Fibroblast of the aortic adventitia (primary cell): ENCODE measurements around the gene SCN3A. TPM values are rescaled to one million over a fixed set of nuclear protein-coding genes. Genes with fewer than 3 reads are reported as not detected.

Experiments
- DNase-seq: peaks from one replicate; pipeline ENCODE4 v3.0.0-alpha.2; 2010; ENCODE audit warnings: low read depth
- H3K4me3 ChIP-seq: 2 replicates; pipeline ENCODE4 v1.5.1; 2011; ENCODE audit warnings: low read depth, mild to moderate bottlenecking, control low read depth, low read length, moderate library complexity
- total RNA-seq: library from RNA; depleted of rRNA; stranded (reverse); fragments of >200 nt; gene quantifications from 2 replicates; pipeline ENCODE4 v1.2.3, GENCODE V29; 2012; ENCODE audit warnings: low replicate concordance
- TF ChIP-seq, protein P1 (sequence below): IDR thresholded peaks from 2 replicates; pipeline ENCODE4 v1.5.1; 2011; ENCODE audit warnings: mild to moderate bottlenecking, low read length, control low read depth, inconsistent platforms; ENCODE audit not compliant: insufficient read depth

SCN3A gene
- total RNA-seq, 1 donor = 102 TPM

DNA sequence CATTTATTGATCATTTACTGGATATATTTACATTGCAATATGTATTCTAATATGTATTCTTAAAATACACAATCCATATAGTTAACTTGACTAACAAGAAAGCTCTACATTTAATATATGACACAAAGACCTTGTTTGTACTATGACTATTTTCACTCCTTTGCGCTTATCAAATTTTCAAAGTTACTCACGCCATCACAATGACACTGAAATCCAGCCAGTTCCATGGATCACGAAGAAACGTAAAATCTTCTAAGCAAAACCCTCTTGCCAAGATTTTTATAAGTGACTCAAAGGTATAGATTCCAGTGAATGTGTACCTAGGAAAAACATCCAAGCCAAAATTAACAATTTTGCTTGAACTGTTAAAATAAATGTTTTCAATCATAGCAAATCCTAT is 39.6 kb downstream of the SCN3A start:
- DNase-seq = peak; percentile 84
- H3K4me3 ChIP-seq = no peak overlapping the region

DNA sequence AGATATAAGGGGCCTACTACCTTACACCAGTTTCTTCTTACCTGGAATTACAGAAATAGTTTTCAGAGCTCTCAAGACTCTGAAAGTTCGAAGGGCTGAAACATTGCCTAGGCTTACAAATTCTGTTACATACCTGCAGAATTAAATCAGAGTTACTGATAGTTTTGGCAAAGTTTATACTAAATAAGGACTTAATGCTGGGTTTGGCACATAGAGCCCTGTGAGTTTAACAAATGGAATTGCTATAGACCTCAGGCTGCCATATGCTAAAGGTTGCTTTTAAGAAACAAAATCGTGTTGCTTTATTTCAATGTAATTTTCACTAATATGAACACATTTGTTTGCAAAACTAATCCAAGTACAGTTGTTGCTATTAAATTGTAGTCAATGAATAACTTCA is 40.1 kb downstream of the SCN3A start:
- peak; percentile 81 for DNase-seq
- TF ChIP-seq, protein P1, sequence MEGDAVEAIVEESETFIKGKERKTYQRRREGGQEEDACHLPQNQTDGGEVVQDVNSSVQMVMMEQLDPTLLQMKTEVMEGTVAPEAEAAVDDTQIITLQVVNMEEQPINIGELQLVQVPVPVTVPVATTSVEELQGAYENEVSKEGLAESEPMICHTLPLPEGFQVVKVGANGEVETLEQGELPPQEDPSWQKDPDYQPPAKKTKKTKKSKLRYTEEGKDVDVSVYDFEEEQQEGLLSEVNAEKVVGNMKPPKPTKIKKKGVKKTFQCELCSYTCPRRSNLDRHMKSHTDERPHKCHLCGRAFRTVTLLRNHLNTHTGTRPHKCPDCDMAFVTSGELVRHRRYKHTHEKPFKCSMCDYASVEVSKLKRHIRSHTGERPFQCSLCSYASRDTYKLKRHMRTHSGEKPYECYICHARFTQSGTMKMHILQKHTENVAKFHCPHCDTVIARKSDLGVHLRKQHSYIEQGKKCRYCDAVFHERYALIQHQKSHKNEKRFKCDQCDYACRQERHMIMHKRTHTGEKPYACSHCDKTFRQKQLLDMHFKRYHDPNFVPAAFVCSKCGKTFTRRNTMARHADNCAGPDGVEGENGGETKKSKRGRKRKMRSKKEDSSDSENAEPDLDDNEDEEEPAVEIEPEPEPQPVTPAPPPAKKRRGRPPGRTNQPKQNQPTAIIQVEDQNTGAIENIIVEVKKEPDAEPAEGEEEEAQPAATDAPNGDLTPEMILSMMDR = no peak
- no peak overlapping the region for H3K4me3 ChIP-seq

More for the DNA sequence above, 39.6 kb downstream of the SCN3A start:
- TF ChIP-seq, protein P1 = no peak

GRCh38 chr2:165162466-165162865 is 41.4 kb downstream of the SCN3A start:
- H3K4me3 ChIP-seq = no peak overlapping the region
- TF ChIP-seq, protein P1 = no peak
- no peak for DNase-seq

DNA sequence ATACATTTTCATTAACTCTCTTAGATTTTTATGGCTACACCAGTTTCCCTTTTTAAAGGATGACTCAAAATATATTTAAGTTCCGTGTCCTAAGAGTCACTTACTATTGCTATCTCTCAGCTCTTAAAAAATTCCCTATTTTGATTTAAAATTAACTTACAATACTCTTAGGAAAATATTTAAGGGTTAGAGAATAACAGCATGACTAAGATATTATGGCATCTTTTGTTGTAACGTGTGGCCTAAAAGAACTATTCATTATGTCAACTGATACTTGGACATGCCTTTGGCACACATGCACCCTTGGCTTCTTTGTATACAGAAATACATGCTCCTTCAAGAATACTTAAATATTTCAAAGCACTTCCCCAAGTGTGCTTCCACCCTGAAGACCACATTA is 42.3 kb downstream of the SCN3A start:
- DNase-seq = peak; percentile 92
- no peak overlapping the region for H3K4me3 ChIP-seq
- TF ChIP-seq, protein P1 = no peak

- TF ChIP-seq, protein P1 = no peak
- DNase-seq = no peak
- H3K4me3 ChIP-seq = no peak overlapping the region
Measured at GRCh38 chr2:165157160-165157559, 46.7 kb downstream of the SCN3A start.

GRCh38 chr2:165155152-165155551 is 48.7 kb downstream of the SCN3A start:
- no peak overlapping the region for H3K4me3 ChIP-seq
- DNase-seq = no peak
- TF ChIP-seq, protein P1 = no peak

DNA sequence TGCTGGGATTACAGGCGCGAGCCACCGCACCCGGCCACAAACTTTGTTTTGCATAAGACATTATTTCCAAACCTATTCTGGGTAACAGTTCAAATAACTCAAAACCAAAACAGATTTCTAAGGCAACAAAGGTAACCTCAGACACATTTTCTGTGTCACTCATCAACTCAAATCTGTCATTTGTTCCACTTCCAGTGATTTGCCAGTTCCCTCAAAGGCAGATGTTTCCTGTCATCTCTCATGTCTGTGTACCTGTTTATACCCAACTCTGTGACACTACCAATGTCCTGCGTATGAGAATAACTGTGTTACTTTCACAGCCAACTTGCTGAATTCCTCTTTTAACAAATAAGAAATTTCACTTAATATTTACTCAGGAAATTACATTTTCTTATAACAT is 54.4 kb downstream of the SCN3A start:
- no peak for DNase-seq
- TF ChIP-seq, protein P1 = no peak
- no peak overlapping the region for H3K4me3 ChIP-seq
